Thyroid gland (tissue), 4 donors: Measurements from ENCODE around the gene TMEM131L. TPM values are rescaled to one million over a fixed set of nuclear protein-coding genes. Genes with fewer than 3 reads are reported as not detected.

Source experiments
- DNase-seq, 2 donors: peaks; one replicate each; pipeline ENCODE4 v3.0.0-alpha.2; 2019
- H3K27ac ChIP-seq, 3 donors: fragments of 200-600 bp; sonication (generic); 1 replicate in 2 of 3; 2 replicates in 1 of 3; pipeline ENCODE4 v1.5.1; 2016 to 2019; ENCODE audit warnings: mild to moderate bottlenecking in 1 of 3, moderate library complexity in 1 of 3
- H3K27me3 ChIP-seq: fragments of 200-600 bp; sonication (generic); one replicate; pipeline ENCODE4 v1.5.1; 2019
- H3K36me3 ChIP-seq, 2 donors: fragments of 200-600 bp; sonication (generic); one replicate each; pipeline ENCODE4 v1.5.1; 2016 to 2019
- H3K4me1 ChIP-seq, 2 donors: fragments of 200-600 bp; sonication (generic); one replicate each; pipeline ENCODE4 v1.5.1; 2017 to 2019
- H3K4me3 ChIP-seq, 3 donors: fragments of 200-600 bp; sonication (generic); replicated peaks in 1 of 3; 1 replicate in 2 of 3; 2 replicates in 1 of 3; pipeline ENCODE4 v1.5.1; 2016; ENCODE audit warnings: mild to moderate bottlenecking in 1 of 3
- H3K9me3 ChIP-seq: fragments of 200-600 bp; sonication (generic); one replicate; pipeline ENCODE4 v1.5.1; 2017
- CTCF ChIP-seq, 6 experiments: fragments of 200-600 bp in 3 of 6; fragments of 450-650 bp in 3 of 6; sonication (generic) in 3 of 6; IDR thresholded peaks; one replicate each; pipeline ENCODE4 v1.5.1; 2016 to 2019; ENCODE audit warnings: antibody characterized with exemption in 6 of 6, mild to moderate bottlenecking in 2 of 6, inconsistent platforms in 1 of 6, moderate library complexity in 1 of 6
- POLR2A ChIP-seq, 2 donors: fragments of 450-650 bp; IDR thresholded peaks; one replicate each; pipeline ENCODE4 v1.6.1; 2017; ENCODE audit warnings: antibody characterized with exemption in 2 of 2, mild to moderate bottlenecking in 2 of 2, moderate library complexity in 1 of 2
- WGBS, 2 donors: methylation state at CpG; one replicate each; pipeline ENCODE4 v1.1.5; 2017; 5-methylcytosine and 5-hydroxymethylcytosine counted together
- intact Hi-C: fragments of 100-400 bp; cut with DNase I; formaldehyde crosslinking; loops from one replicate; pipeline ENCODE4 v1.15.1; 2023
- total RNA-seq, 4 donors: library from RNA; depleted of rRNA; stranded (reverse); fragments of >200 nt; gene quantifications; one replicate each; pipeline ENCODE4 v1.2.3, GENCODE V29; 2016

The TMEM131L gene
- total RNA-seq, 4 donors from 2014 or later, result 11.1 to 17.9 (median 16.4) TPM

DNA sequence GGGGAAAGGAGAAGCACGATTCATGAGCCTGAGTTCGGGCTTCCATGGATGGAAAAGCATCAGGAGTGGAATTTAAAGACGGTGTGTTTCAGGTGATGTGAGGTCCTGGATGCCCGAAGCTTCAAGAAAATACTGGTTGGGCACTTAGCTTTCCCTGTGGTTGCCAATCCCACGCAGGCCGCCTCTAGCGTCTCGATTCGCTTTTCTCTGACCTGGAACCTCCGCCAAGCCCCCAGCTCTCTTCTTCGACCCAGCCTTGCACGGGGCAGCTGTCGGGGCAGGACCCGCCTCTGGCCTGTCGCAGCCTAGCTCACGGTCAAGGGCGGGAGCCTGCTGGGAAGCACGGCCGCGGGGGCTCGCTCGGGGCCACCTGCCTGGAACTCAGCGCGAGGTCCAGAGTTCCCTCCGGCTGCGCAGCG is 217.6 kb downstream of the TMEM131L start:
- H3K4me3 ChIP-seq, result peak overlapping the region; percentile 28 to 70 (median 44)
- peak overlapping the region in 2 of 3 donors; percentile 21 to 50 for H3K27ac ChIP-seq
- TF ChIP-seq POLR2A (IDR thresholded peaks at IDR 0.05) (no peak), CTCF (IDR thresholded peaks at IDR 0.05) (no peak)
- intact Hi-C loops, result no loop called here
- H3K9me3 ChIP-seq, result no peaks in the 10 kb centered on the region
- DNase-seq, result no peak
- WGBS, 2 donors, result 15 to 21% methylated on average over 9 to 18 of the region's 27 CpGs
- H3K36me3 ChIP-seq, result no peaks in the 10 kb centered on the region
- H3K4me1 ChIP-seq, result no peaks in the 10 kb centered on the region
- H3K27me3 ChIP-seq, result no peaks in the 10 kb centered on the region

- no peaks in the 10 kb centered on the region for H3K27me3 ChIP-seq
- intact Hi-C loops, result no loop called here
- peak; percentile 68 to 75 for DNase-seq
- no peaks in the 10 kb centered on the region for H3K9me3 ChIP-seq
- H3K4me1 ChIP-seq, result no peaks in the 10 kb centered on the region
- peak within 1 kb of the TSS; percentile 28 to 70 (median 44) for H3K4me3 ChIP-seq
- WGBS, 2 donors, result 1 to 2% methylated on average over 15 to 26 of the region's 75 CpGs
- H3K36me3 ChIP-seq, result no peaks in the 10 kb centered on the region
- peak within 1 kb of the TSS in 2 of 3 donors; percentile 21 to 50 for H3K27ac ChIP-seq
- TF ChIP-seq POLR2A (IDR thresholded peaks at IDR 0.05), result no peak
- no peak for TF ChIP-seq CTCF (IDR thresholded peaks at IDR 0.05)
These were observed 218.2 kb downstream of the TMEM131L start, which contains the start of gene TLR2 for GRCh38 chr4:153684182-153684970. Gene TLR2 (plus strand): TSS chr4:153684280. CDS start chr4:153702908, 18,628 bp downstream.

DNA sequence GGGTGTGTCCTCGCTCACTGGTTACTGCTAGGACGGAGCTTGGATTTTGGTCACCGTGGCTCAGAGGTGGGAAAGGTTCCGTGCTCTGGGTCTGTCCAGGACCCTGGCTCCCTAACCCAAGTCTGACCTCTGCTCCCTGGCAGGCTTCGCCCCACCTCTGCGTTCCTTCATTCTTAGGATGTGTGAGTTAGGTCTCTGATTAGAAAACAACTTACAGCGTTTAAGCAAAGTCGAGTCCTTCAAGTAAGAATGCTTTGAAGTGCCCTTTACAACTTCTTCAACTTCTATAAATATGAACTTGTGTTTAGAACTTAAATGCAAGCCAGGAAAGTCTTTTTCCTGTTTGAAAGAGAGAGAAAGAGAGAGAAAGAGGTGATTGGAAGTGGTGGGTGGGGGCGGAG is 218.8 kb downstream of the TMEM131L start:
- no peaks in the 10 kb centered on the region for H3K27me3 ChIP-seq
- intact Hi-C loops, result no loop called here
- peak overlapping the region; percentile 28 to 70 (median 44) for H3K4me3 ChIP-seq
- TF ChIP-seq CTCF (IDR thresholded peaks at IDR 0.05) (no peak), POLR2A (IDR thresholded peaks at IDR 0.05) (no peak)
- H3K4me1 ChIP-seq, result no peaks in the 10 kb centered on the region
- no peaks in the 10 kb centered on the region for H3K36me3 ChIP-seq
- no peak overlapping the region for H3K27ac ChIP-seq
- H3K9me3 ChIP-seq, result no peaks in the 10 kb centered on the region
- DNase-seq, result no peak
- 13 to 24% methylated on average over 8 to 9 of the region's 9 CpGs for WGBS, 2 donors

Other genes starting within 250 kb of the TMEM131L start
- 1 to 10 TPM in 1 of 4 donors, under 1 TPM in 1, not detected in 2; 0.89 to 1.6 TPM for gene MND1, start 121.7 kb upstream of the TMEM131L start, total RNA-seq
- 1 to 10 TPM; 5.5 to 9.9 (median 7.7) TPM for gene TLR2, start 217.9 kb downstream of the TMEM131L start, total RNA-seq